Inflammatory macrophage treated with lipopolysaccharide for 4 hours (primary cell): ENCODE data around the gene RALGDS.
"Not testable (repeated sequence)": the region's sequence is repeated elsewhere in the genome, so short reads cannot be mapped to it uniquely, and the experiment has no call there.

Source experiments
- DNase-seq: peaks from one replicate; pipeline ENCODE4 v3.0.0-alpha.2; 2020

The RALGDS gene

DNA sequence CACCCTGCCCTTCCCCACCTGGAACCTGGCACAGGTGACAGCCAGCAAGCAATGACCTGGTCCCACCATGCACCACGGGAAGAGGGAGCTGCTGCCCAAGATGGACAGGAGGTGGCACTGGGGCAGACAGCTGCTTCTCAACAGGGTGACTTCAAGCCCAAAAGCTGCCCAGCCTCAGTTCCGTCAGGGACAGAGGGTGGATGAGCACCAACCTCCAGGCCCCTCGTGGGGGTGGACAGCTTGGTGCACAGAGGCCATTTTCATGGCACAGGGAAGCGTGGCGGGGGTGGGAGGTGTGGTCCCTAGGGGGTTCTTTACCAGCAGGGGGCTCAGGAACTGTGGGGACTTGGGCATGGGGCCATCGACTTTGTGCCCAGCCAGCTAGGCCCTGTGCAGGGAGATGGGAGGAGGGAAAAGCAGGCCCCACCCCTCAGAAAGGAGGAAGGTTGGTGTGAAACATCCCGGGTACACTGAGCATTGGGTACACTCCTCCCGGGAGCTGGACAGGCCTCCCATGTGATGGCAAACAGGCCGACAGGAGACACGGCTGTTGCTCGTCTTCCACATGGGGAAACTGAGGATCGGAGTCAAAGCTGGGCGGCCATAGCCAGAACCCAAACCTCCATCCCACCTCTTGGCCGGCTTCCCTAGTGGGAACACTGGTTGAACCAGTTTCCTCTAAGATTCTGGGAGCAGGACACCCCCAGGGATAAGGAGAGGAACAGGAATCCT lies 57.4 kb downstream of the RALGDS start:
- no peak for DNase-seq

DNA sequence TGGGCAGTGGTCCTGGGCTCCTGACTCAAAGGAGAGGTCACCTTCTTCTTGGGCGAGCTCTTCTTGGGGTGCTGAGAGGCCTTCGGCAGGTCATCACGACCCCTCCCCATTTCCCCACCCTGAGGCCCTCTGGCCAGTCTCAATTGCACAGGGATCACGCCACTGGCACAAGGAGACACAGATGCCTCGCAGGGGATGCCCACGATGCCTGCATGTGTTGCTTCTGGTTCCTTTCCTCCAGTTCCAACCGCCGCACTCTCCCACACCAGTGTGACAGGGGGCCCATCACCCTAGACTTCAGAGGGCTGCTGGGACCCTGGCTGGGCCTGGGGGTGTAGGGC lies 57.9 kb downstream of the RALGDS start:
- DNase-seq: no peak

DNA sequence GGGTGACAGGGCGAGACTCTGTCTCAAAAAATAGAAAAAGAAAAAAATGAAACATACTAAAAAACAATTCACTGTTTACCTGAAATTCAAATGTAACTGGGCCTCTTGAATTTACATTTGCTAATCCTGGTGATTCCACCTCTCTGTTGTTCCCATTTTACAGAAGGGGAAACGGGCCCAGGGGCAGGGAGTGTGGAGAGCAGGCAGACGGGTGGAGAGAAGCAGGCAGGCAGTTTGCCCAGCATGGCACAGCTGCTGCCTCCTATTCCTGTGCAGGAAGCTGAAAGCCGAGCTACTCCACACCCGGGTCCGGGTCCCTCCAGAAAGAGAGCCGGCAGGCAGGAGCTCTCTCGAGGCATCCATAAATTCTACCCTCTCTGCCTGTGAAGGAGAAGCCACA lies 58.5 kb downstream of the RALGDS start:
- not testable (repeated sequence) for DNase-seq

DNA sequence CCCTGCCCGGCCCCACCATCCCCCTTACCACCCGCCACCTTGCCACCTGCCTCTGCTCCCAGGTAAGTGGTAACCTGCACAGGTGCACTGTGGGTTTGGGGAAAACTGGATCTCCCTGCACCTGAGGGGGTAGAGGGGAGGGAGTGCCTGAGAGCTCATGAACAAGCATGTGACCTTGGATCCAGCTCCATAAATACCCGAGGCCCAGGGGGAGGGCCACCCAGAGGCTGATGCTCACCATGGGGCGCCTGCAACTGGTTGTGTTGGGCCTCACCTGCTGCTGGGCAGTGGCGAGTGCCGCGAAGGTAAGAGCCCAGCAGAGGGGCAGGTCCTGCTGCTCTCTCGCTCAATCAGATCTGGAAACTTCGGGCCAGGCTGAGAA lies 59.3 kb downstream of the RALGDS start, which contains the start of gene CEL:
Gene CEL, plus strand, starts transcription at position 218 of the 382 bp plus-strand sequence. Its CDS starts 22 bp downstream, at position 240.
- not testable (repeated sequence) for DNase-seq

DNA sequence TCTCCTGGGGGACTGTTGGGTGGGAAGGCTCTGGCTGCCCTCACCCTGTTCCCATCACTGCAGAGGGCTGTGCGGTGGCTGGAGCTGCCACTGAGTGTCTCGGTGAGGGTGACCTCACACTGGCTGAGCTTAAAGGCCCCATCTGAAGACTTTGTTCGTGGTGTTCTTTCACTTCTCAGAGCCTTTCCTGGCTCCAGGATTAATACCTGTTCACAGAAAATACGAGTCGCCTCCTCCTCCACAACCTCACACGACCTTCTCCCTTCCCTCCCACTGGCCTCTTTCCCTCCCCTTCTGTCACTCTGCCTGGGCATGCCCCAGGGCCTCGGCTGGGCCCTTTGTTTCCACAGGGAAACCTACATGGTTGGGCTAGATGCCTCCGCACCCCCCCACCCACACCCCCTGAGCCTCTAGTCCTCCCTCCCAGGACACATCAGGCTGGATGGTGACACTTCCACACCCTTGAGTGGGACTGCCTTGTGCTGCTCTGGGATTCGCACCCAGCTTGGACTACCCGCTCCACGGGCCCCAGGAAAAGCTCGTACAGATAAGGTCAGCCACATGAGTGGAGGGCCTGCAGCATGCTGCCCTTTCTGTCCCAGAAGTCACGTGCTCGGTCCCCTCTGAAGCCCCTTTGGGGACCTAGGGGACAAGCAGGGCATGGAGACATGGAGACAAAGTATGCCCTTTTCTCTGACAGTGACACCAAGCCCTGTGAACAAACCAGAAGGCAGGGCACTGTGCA lies 59.8 kb downstream of the RALGDS start:
- not testable (repeated sequence) for DNase-seq

DNA sequence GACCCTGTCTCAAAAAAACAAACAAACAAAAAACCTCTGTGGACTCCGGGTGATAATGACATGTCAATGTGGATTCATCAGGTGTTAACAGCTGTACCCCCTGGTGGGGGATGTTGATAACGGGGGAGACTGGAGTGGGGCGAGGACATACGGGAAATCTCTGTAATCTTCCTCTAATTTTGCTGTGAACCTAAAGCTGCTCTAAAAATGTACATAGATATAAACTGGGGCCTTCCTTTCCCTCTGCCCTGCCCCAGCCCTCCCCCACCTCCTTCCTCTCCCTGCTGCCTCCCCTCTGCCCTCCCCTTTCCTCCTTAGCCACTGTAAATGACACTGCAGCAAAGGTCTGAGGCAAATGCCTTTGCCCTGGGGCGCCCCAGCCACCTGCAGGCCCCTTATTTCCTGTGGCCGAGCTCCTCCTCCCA lies 60.6 kb downstream of the RALGDS start:
- DNase-seq: no peak

DNA sequence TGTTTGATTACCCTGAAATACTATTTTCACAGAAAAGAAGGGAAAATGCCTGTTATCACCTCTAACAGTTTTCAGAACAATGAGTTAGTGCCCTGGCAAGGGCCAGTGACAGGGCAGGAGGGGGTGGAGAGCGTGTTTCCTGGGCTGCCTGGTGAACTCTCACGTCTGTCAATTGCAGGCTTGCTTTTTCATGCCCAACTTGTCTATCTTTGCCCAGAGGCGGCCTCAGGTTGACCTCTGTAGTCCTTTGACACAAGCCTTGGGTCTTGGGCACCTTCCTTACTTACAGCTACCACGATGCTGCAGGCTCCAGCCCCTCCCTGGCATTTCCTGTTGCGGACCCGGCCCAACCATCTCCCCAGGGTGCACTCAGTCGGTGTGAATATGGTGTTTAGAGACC lies 61.4 kb downstream of the RALGDS start:
- DNase-seq: no peak

DNA sequence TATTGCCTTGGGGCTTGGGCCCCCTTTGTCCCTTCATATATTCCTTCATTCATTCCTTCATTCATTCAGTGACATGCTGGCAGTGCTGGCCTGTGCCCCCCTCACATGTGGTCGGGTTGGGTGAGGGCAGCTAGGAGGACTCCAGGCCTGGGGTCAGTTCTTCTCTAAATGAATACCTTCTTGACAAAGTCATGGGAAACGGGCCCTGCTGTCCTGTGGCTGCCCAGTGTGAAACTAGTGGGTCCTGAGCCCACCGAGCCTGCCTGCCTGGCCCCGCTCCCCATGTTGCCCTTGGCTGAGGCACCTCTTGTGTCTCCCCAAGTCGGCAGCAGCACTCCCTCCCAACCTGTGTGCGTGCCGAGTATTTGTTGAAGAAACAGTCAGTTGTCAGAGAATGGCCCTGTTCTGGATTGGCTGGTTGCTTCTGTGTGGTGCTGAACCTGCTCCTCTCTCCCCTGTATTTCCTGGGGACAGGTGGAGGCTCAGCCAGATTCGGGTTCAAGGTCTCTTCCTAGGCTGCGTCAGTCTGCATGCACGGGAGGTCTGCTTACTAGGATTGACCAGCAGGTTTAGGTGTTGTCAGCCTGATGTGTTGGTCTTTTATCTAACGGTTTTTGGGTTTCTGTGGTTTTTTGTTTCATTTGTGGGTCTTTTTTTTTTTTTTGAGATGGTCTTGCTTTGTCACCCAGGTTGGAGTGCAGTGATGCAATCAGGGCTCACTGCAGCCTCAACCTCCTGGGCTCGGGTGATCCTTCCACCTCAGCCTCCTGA lies 62.3 kb downstream of the RALGDS start:
- no peak for DNase-seq

DNA sequence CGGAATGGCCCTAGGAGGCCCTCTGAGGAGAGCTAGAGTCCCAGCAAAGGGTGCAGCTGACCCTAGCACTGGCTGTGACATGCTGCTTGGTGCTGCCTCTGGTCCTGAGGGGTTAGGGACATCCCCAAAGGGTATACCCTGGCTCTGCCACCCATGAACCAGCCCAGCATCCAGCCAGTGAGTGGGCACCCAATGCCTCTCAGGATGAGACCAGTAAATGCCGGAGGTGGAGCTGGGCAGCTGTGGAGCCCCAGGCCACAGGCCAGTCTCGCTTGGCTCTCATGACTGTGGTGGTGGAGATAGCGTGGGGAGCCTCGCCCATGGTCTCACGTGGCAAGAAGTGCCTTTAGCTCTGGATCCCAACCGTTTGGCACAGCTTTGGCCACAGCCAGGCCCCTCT lies 63.0 kb downstream of the RALGDS start:
- no peak for DNase-seq

DNA sequence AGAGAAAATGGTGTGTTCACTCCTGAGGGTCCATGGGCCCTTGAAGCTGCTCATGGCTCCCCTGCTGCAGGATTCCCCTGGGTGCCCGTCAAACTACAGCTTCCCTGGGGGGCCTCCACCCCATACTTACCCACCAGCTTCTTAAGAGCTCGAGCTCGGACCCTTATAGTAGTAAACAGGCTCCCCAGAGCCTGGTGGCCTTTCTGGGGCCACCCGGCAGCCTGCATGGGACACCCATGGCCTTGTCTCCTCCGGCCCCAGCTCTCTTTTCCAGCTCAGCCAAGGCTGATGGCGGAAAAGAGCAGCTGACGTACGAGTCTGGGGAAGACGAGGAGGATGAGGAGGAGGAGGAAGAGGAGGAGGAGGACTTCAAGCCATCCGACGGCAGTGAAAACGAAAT lies 63.5 kb downstream of the RALGDS start:
- no peak for DNase-seq

DNA sequence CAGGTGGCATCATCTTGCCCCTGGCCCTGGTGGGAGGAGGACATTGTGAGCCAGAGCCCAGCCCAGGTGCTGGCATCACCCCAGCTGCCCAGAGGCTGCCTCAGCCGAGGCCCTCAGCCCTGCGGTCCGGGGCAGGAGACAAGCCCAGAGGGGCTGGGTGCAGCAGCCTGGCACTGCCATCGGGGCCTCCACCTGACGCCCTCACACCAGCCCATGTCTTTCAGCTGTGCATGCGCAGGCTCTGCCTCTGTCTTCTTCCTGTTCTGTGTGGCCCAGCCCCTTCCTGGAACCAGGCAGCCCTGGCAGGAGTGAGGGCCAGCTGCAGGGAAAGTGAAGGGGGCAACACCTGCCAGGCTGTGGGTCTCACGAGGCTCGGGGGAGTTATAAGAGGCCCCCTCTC lies 64.0 kb downstream of the RALGDS start:
- DNase-seq: no peak

DNA sequence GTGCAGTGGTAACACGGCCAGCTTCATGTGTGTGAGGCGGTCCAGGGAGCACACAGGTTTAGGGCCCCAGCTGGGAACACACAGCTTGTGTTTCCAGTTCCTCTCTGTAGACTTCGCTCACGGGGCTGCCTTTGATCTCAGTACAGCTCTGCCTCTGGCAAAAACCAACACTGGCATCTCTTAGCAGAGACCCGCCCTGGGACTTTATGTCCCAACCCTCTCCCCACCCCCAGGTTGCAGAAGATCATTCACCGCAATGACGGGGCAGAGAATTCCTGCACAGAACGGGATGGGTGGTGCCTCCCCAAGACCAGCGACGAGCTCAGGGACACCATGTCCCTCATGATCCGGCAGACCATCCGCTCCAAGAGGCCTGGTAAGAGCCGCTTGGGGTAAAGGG lies 64.5 kb downstream of the RALGDS start:
- no peak for DNase-seq

DNA sequence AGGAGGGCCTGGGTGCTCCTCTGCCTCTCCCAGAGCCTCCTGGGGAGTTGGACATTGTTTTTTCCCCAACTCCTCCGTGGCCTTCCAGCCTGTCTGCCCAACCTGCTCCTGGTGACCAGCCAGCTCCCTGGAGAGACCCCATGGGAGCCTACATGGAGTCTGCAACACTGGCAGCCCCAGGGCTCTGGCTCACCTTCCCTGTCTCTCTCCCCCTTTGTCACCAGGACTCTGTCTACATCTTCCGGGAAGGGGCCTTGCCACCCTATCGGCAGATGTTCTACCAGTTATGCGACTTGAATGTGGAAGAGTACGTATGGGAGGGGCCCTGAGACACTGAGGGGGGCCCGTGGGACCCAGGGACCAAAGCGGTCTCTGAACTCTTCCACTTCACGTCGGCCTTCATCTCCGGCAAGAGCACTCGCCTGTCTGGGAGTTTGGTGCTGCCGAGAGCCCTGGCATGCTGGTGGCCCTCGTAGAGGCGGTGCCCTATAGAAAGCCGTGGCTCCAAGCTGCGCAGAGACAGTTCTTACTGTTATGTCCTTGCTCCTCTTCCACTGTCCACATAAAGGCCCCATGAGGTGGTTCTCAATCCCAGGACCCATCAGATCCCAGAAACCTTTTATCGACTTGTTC lies 65.1 kb downstream of the RALGDS start:
- no peak for DNase-seq

DNA sequence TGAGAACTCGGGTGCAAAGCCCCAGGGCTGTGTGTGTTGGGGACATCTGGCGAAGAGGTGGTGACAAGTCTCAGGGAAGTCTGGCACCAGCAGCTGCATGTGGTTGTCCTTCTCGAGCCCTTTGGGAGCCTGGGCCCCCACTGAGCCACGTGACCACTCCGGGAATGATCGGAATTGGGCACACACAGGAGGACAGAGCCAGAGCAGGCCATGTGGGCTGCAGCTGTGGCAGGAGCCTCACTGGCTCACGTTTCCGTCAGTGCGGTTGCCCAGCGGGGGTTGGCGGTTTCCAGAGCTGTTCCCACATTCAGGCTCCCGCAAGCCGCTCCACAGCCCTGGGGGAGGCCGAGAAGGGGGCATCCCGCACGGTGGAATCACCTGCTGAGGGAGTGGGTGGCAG lies 66.1 kb downstream of the RALGDS start:
- DNase-seq: no peak

DNA sequence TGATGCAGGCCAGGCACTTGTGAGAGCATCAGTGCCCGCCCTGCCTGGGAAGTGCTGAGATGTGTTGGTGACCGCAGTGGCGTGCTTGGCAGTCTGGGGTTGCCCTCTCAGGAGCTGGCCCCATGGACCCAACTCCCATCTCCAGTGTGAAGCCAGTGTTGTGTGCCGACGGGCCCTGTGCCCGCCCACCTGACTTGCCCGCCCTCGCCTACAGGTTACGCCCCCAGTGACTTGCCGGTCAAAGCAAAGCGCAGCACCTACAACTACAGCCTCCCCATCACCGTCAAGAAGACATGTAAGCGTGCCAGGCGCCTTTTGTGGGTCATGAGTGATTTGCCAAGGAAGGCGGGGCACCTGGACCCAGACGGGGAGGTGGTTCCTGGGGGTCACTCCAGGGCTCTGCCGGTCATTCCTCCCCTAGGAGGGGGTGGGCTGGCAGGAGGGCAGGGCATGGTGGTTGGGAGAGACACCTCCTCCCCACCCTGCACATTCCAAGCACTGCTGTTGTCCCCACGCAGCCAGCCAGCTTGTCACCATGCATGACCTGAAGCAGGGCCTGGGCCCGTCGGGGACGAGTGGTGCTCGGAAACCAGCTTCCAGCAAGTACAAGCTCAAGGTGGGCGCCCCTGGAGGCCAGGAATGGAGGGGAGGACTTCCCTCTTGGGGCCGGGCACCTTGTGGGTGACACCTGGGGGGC lies 66.7 kb downstream of the RALGDS start:
- DNase-seq: no peak

DNA sequence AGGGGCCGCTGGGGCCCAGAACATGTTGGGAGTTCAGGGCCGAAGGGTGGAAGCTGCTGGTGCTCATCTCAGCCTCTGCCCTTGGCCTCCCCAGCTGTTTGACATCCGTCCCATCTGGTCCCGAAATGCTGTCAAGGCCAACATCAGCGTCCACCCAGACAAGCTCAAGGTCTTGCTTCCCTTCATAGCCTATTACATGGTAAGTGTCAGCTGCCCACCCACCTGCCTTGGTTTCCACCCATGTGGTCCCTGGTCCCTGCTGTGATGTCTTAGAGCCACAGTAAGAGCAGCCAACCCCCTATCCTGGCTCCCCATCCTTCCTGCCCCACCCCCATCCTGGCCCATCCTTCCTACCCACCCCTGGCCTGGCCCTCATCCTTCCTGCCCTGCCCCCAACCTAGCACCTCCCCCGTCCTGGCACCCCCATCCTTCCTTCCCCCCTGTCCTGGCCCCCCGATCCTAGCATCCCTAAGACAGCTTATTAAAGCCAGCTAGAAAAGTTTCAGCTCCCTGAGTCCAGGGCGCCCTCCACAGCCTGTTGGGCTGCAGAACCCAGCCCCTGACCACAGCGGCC lies 69.0 kb downstream of the RALGDS start:
- no peak for DNase-seq

DNA sequence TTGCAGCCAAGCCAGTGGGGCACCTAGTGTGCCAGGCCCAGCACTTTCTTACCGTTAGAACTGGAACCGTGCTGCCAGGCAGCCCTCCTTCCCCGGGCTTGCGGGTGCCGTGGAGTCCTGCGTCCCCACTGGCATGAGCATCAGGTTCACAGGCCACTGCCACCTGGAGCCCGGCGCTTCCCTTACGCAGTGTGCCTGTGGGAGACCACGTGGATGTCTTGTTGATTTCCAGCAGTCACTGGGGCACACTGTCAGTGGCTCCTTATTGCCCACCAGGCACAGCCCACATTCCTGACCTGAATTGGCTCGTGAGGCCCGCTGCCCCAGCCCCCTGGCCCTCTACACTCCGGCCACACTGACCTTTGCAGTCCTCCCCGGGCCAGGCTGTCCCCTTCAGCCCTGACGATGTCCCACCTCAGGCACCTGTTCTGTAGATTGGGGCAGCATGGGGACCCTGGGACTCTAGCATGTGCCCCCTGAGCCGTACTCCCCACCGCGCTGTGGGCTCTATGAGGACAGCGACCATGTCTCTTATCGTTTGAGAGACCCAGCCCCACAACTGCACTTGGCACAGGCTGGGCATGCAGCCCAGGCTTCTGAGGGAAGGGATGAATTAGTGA lies 69.6 kb downstream of the RALGDS start:
- no peak for DNase-seq

DNA sequence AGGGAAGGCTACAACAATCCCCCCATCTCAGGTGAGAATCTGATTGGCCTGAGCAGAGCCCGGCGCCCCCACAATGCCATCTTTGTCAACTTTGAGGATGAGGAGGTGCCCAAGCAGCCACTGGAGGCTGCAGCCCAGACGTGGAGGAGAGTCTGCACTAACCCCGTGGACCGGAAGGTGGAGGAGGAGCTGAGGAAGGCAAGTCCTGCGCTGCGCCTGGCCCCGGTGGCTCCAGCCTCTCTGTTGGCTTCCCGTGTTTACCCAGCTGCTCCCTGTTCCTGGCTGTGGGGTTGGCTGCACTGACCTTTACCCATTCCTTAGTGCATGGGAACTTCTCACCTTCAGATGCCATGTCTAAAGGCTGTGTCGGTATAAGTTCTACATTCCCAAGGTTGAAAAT lies 70.3 kb downstream of the RALGDS start:
- DNase-seq: no peak

DNA sequence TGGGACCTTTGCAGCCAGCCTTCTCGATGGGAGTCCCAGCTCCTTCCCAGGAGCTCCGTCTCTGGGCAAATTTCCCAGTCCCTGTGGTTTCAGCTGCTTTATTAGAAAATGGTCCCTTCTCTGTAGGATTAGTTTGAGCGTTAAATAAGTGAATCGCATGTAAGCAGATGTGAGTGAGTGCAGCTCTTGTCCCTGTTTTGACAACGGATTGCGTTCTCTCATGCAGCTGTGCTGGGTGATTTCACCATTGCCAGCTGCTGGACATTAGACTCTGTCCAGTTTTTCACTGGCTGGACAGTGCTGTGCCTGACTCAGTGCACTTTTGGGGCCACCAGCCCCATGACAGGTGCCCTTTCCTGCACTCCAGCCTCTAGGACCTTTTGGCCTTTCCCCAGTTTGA lies 70.9 kb downstream of the RALGDS start:
- no peak for DNase-seq

DNA sequence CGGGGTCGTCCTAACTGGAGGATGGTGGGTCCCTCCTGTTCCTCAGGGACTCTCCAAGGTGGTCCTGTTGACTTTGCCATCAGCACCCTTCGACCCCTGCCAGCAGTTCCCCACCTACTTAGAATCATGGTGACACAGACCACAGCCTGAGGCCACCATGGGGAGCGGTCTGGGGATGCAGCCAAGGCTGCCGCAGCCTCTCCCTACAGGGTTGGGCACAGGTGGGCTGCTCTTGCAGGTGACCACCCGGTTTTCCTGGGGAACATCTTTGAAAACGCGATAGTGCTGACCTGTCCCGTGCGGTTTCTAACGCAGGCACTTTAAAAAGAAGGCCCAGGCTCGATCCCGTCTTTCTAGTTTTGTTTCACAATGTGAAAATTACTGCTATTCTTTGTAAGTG lies 72.0 kb downstream of the RALGDS start:
- no peak for DNase-seq

DNA sequence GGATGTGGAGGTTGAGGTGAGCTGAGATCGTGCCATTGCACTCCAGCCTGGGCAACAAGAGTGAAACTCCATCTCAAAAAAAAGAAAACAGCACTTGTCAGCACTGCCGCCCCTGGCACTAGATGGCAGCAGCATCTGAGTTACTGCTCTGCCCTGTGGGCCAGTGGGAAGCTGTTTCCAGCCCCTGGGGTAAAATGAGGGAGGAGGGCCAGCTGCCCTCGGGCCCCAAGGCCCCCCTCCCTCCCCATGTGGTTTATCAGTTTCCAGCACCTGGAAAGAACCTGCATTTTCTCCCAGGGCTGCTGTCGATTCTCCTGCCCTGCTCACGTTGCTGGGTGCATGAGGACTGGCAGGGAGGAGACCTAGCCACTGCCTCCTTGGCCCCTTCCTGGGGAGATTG lies 72.4 kb downstream of the RALGDS start:
- peak; percentile 47 for DNase-seq
